HuH-7.5 (cell line): ENCODE results near the gene NUTM2D.
"Not testable (repeated sequence)": the region's sequence is repeated elsewhere in the genome, so short reads cannot be mapped to it uniquely, and the experiment has no call there.

Experiments
- DNase-seq: peaks from one replicate; pipeline ENCODE4 v3.0.0; 2011; ENCODE audit warnings: low spot score

Gene NUTM2D

DNA sequence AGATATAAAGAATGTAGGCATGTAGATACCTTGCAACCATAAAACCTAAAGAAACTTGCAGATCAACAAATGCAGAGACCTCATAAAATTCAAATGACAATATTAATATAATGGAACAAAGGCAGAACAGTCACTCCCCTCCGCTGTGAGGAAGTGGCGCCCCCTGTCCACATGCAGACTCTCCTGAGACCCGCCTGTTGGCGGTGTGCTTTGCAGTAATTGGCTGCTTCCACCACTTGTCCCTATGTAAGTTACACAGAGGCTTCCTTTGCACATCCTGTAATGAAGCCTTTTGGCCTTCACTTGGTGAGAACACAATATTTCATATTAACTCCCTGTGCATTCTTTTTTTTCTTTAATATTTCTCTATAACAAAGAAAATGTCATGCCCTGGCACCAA lies 21.6 kb downstream of the NUTM2D start:
- not testable (repeated sequence) for DNase-seq

DNA sequence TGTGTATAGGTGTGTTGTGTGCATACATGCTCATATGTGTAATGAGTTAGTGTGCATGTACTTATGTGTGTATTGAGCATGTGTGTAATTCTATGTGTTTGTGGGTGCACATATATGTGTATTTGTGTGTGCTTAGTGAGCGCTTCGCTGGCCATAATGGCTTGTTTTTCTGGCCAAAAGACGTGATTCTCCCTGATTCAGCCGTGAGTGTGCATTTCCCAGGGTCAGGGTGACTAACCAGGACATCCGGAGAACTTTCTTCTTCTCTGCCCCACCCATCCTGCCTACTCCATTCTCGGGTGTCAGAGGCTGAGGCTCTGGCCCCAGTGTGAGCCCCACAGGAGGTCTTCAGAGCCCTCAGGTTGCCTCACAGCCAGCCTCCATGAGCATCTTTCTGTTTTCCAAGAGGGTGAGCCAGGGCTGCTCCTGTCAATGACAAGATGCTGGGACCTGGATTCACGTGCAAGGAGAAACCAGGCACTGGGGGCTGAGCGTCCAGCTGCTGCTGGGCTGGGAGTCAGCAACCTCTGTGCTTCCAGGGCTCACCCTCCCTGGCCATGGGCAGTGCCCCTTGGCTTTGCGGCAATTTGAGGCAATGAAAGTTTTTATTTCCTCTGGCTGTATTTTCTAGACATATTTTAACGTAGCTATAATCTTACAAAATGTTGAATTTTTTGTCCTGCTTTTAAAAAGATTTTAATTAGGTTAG lies 25.8 kb downstream of the NUTM2D start:
- not testable (repeated sequence) for DNase-seq

DNA sequence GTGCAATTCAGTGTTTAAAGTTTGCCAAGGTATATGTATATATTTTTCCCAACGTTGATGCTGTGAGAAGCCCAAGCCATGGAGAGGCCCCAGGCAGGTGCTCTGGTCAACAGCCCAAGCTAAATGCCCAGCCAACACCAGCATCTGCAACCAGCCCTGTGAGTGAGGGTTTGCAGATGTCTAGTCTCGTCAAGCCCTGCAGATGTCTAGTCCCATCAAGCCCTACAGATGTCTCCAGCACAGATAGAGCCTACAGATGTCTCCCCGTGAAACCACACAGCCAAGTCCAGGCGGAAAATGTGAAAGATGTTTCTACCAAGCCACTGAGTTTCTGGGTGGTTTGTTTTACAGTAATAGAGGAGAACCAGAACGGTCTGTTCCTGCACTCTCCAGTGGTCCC lies 26.7 kb downstream of the NUTM2D start:
- not testable (repeated sequence) for DNase-seq

DNA sequence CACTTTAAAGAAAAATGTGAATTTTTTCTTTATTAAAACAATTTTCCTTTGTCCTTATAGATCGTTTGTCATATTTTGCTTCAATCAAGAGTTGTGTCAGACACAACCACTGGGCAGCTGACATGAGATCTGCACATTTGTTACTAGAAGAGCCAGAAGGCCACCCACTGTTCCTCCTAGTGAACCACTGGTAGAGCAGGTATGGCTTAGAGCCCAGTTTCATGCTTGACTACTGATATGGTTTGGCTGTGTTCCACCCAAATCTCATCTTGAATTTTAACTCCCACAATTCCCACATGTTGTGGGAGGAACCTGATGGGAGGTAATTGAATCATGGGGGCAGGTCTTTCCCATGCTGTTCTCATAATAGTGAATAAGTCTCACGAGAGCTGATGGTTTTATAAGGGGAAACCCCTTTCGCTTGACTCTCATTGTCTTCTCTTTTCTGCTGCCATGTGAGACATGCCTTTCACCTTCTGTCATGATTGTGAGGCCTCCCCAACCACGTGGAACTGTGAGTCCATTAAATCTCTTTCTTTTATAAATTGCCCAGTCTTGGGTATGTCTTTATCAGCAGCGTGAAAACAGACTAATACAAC lies 28.3 kb downstream of the NUTM2D start:
- DNase-seq = not testable (repeated sequence)

DNA sequence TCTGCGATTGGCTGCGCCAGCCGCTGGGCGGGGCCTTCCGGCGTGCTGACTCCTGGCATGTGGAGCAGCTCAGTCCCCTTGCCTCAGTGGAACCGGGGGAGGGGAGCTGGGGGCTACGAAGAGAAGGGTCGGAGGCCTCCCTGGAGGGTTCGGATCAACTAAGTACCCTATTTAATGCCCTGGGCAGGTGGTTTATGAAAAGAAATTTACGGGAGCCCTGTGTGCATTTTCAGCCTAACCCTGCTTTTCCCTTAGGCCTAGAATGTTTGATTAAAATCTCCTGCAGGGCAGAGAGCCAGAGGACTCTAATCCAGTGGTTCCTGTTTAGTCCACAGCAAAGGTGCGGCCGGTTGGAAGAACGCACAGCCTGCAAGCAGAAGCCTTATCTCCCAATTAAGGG lies 33.8 kb downstream of the NUTM2D start:
- not testable (repeated sequence) for DNase-seq

DNA sequence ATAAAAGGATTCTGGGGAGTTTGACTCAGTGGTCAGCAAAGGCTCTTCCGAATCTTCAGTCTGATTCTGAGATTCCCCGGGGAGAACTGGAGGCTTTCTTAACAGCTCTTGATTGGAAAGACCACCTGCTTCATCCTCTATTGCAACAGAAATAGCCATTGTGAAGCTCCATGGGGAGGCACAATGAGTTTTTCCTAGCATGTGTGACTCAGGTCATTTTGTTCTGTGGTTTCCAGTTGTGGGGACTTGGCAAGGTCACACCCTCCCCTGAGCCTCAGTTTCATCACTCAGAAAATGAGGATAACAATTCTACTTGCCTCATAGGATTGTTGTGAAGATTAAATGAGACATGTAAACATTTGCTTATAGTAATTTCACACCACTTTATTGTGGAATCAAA lies 38.7 kb downstream of the NUTM2D start:
- not testable (repeated sequence) for DNase-seq

DNA sequence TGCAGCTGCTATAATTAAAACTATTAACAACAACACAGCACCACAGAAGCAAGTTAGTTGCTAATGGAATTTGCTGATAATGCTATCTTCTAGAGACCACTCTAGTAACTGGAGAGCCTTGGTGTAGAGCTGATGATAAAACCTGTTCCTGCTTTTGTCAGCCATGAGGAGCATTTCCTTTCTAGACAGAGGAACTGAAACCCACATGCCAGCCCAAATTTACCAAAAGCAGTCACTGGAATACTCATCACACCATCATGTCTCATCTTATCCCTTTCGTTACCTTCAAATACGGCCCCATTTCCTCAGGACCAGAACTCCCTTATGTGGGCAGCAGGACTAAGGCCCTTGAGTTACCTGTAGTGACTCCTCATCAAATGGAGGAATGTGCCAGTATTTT lies 40.9 kb downstream of the NUTM2D start:
- not testable (repeated sequence) for DNase-seq

DNA sequence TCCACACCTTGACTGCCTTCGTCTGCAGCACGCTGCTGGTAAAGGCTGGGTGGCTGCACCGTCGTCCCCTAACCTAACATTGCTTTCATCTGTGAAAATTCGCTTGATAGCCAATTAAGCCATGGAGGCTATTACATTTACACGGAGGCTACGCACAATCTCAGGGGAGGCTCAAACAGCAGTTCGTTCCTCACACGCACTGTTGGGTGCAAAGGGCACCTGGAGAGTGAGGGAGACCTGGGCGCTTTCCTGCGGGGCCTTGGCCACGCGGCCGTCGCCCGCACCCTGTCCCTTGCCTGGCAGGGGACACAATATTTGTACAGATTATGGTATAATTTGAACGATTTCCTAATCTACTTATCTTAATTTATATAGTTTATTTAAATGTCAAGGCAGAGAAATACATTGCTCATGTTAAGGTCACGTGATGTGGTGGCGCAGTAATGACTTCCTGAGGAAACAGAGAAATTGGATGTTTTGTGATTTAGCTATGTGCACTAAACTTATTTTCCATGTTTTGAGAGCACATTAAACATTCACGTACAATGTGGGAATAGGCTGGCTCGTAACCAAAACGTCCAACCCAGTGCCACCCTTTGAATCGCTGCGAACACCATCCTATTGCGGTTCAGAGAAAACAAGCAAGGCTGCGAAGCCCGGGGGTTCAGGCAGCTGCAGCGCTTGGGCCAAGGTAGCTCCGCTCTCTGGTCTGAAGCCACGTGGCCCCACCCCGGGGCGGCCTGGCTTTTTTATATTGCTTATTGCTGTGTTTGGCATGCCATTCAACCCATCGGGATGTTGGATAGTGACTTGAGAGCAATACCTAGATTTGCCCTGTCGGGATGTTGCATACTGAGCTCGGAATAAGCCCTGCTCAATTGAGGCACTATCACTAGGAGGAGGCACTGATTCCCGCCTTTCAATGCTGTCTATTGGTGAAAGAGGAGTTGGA lies 50.2 kb downstream of the NUTM2D start:
- DNase-seq = not testable (repeated sequence)

DNA sequence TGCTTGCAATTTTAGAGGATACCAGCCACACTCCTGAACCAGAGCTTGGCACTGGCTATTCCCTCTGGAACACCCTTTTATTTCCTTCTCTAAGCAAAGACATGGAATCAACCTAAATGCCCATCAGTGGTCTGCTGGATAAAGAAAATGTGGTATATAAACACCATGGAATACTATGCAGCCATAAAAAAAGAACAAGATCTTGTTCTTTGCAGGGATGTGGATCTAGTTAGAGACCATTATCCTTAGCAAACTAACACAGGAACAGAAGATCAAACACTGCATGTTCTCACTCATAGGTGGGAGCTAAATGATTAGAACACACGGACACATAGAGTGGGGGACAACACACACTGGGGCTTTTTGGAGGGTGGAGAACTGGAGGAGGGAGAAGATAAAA lies 56.4 kb downstream of the NUTM2D start:
- DNase-seq = not testable (repeated sequence)
